NCI-H1436 (cell line): ENCODE results near the gene ASB3.

Experiments used
- DNase-seq: peaks from one replicate; lab custom pipeline; 2025; lab: John Stamatoyannopoulos, UW

Gene ASB3

GRCh38 chr2:53652131-53652530 lies 134.6 kb downstream of the ASB3 start:
- no peak for DNase-seq

- DNase-seq, result no peak
Observed at GRCh38 chr2:53646788-53647187, 140.0 kb downstream of the ASB3 start.

- no peak for DNase-seq
Observed at GRCh38 chr2:53641290-53641689, 145.5 kb downstream of the ASB3 start.

- DNase-seq, result no peak
Observed at GRCh38 chr2:53640466-53640865, 146.3 kb downstream of the ASB3 start.

- DNase-seq, result no peak
Observed at GRCh38 chr2:53636596-53636995, 150.2 kb downstream of the ASB3 start.

GRCh38 chr2:53636109-53636508 lies 150.6 kb downstream of the ASB3 start:
- DNase-seq, result no peak

- DNase-seq, result no peak
Observed at GRCh38 chr2:53635694-53636093, 151.1 kb downstream of the ASB3 start.

- DNase-seq, result no peak
Observed at GRCh38 chr2:53633441-53633840, 153.3 kb downstream of the ASB3 start.

- no peak for DNase-seq
Observed at GRCh38 chr2:53632714-53633113, 154.0 kb downstream of the ASB3 start.

- DNase-seq, result no peak
Observed at GRCh38 chr2:53632126-53632460, 154.7 kb downstream of the ASB3 start.

- no peak for DNase-seq
Observed at GRCh38 chr2:53631313-53632125, 155.2 kb downstream of the ASB3 start.

GRCh38 chr2:53630026-53630606 lies 156.6 kb downstream of the ASB3 start:
- no peak for DNase-seq

GRCh38 chr2:53629501-53629900 lies 157.3 kb downstream of the ASB3 start:
- DNase-seq, result no peak

GRCh38 chr2:53629001-53629400 lies 157.8 kb downstream of the ASB3 start:
- no peak for DNase-seq

- DNase-seq, result no peak
Observed at GRCh38 chr2:53622141-53622540, 164.6 kb downstream of the ASB3 start.

GRCh38 chr2:53620981-53621380 lies 165.8 kb downstream of the ASB3 start:
- DNase-seq, result no peak
